Heart left ventricle (tissue), 16 donors: ENCODE results near the gene YTHDC1. TPM values are rescaled to one million over a fixed set of nuclear protein-coding genes. Genes with fewer than 3 reads are reported as not detected.

ENCODE experiments used
- ATAC-seq, 4 donors: fragments of 200-7000 bp; cut with Tn5 transposase; one replicate each; pipeline ENCODE4 v1.9.1; 2020 to 2022; ENCODE audit warnings: moderate library complexity in 4 of 4, mild to moderate bottlenecking in 3 of 4, moderate number of reproducible peaks in 1 of 4
- DNase-seq, 5 donors: peaks; one replicate each; pipeline ENCODE4 v3.0.0-alpha.2; 2020
- H3K27ac ChIP-seq, 12 donors: fragments of 200-600 bp; sonication (generic) in 4 of 12; one replicate each; pipeline versions ENCODE4 v1.5.0 to v1.8.0; 2016 to 2022; ENCODE audit warnings: mild to moderate bottlenecking in 2 of 12
- H3K27me3 ChIP-seq, 9 donors: fragments of 200-600 bp; sonication (generic) in 2 of 9; one replicate each; pipeline versions ENCODE4 v1.5.1 to v1.8.0; 2016 to 2022; ENCODE audit warnings: mild to moderate bottlenecking in 3 of 9
- H3K36me3 ChIP-seq, 9 donors: fragments of 200-600 bp; sonication (generic) in 2 of 9; one replicate each; pipeline versions ENCODE4 v1.5.0 to v1.8.0; 2018 to 2022; ENCODE audit warnings: mild to moderate bottlenecking in 2 of 9
- H3K4me1 ChIP-seq, 12 donors: fragments of 200-600 bp; sonication (generic) in 4 of 12; one replicate each; pipeline versions ENCODE4 v1.5.0 to v1.8.0; 2016 to 2022; ENCODE audit warnings: mild to moderate bottlenecking in 3 of 12
- H3K4me3 ChIP-seq, 12 donors: fragments of 200-600 bp; sonication (generic) in 4 of 12; one replicate each; pipeline versions ENCODE4 v1.5.0 to v1.8.0; 2017 to 2022; ENCODE audit warnings: mild to moderate bottlenecking in 9 of 12, moderate library complexity in 4 of 12
- H3K9me3 ChIP-seq, 12 donors: fragments of 200-600 bp; sonication (generic) in 4 of 12; one replicate each; pipeline versions ENCODE4 v1.5.0 to v1.8.0; 2016 to 2022; ENCODE audit warnings: mild to moderate bottlenecking in 1 of 12
- CTCF ChIP-seq, 12 donors: fragments of 200-600 bp; sonication (generic) in 4 of 12; IDR thresholded peaks; one replicate each; pipeline versions ENCODE4 v1.5.0 to v1.8.0; 2018 to 2022; ENCODE audit warnings: antibody characterized with exemption in 12 of 12, mild to moderate bottlenecking in 5 of 12
- POLR2A ChIP-seq, 2 donors: fragments of 450-650 bp; IDR thresholded peaks; one replicate each; pipeline ENCODE4 v1.6.1; 2017; ENCODE audit warnings: antibody characterized with exemption in 2 of 2, mild to moderate bottlenecking in 2 of 2, moderate library complexity in 2 of 2
- WGBS, 4 donors: extraction: QIAGEN DNeasy Blood & Tissue Kit in 2 of 4; methylation state at CpG; one replicate each; pipeline versions ENCODE4 v1.1.5 to v1.1.7; 2013 to 2018; 5-methylcytosine and 5-hydroxymethylcytosine counted together
- intact Hi-C, 10 donors: fragments of 100-400 bp; cut with DNase I; formaldehyde crosslinking; loops; one replicate each; pipeline versions ENCODE4 v1.11.1 to v1.14.2; 2022
- polyA plus RNA-seq, 2 donors: library from polyadenylated mRNA; stranded (reverse); fragments of 200-250 nt; gene quantifications; one replicate each; pipeline ENCODE4 v1.2.3, GENCODE V29; 2013
- total RNA-seq, 9 donors: library from RNA; depleted of rRNA in 2 of 9; stranded (reverse); fragments of >200 nt in 2 of 9; fragmentation: NEBNext Ultra II Directional in 3 of 9; extraction: Animal tissue kit (Norgen Biotek cat#: 25700) in 3 of 9; gene quantifications; one replicate each; pipeline versions ENCODE4 v1.1.0 to v1.2.4, GENCODE V29; 2016 to 2023
- donor health status: ischemic (EF 13 %, LVEDD 7.1; RV severe dilation, severe dysfunction).
- donor health status: healthy with polysubstance abuse.
- donor health status: DM: no; HTN: yes; CAD: no.
- donor health status: DM: no; HTN: no; CAD: no.
- donor health status: ischemic (EF 25% LVEDD 6.9; RV normal size, moderate dysfunction).
- donor health status: ischemic (EF 25% LVEDD 5.7; RV mildly dilated, moderate dysfunction).
- donor health status: healthy.
- donor health status: DM: yes; HTN: yes; CAD: no.
- donor health status: ischemic (EF 35%, LVEDD 5.7; RV mildly dilated, moderate dysfunction).
- donor health status: nonischemic (EF 11% LVEDD 7.7; RV severe dilation, severe dysfunction).
- donor health status: DM: yes; HTN: yes; CAD: no.
- donor health status: PGD.
- donor health status: ischemic (EF 29% LVEDD 5.4; RV normal size, mild dysfunction).
- donor health status: nonischemic (EF 23%, LVEDD 6.1; RV moderate dilation, normal function).

The YTHDC1 gene
- total and polyA plus RNA-seq, 11 donors = 27.0 to 60.8 (median 42.1) TPM

GRCh38 chr4:68271851-68272357, 78.0 kb downstream of the YTHDC1 start:
- Histone ChIP-seq H3K36me3 (no peaks in the 10 kb centered on the region), H3K4me3 (peak overlapping the region in 8 of 12 donors; percentile 5 to 35 (median 19)), H3K4me1 (peaks cover 0 to 6% (median 0%) of the 10 kb centered on the region in 12 donors), H3K27ac (no peak overlapping the region), H3K9me3 (no peaks in the 10 kb centered on the region), H3K27me3 (no peaks in the 10 kb centered on the region)
- ATAC-seq = peak in 1 of 4 donors; percentile 78
- WGBS, 4 donors = 14 to 17% (median 15%) methylated on average over 11 of the region's 11 CpGs
- TF ChIP-seq POLR2A (IDR thresholded peaks at IDR 0.05) = no peak
- peak; percentile 60 to 83 (median 77) for TF ChIP-seq CTCF (IDR thresholded peaks at IDR 0.05)
- intact Hi-C loops = loop anchor here (1.0 to 10.0 kb wide), 4 partner anchors 103 to 223 kb away; no protein-coding TSS in a partner anchor
- no peak for DNase-seq

DNA sequence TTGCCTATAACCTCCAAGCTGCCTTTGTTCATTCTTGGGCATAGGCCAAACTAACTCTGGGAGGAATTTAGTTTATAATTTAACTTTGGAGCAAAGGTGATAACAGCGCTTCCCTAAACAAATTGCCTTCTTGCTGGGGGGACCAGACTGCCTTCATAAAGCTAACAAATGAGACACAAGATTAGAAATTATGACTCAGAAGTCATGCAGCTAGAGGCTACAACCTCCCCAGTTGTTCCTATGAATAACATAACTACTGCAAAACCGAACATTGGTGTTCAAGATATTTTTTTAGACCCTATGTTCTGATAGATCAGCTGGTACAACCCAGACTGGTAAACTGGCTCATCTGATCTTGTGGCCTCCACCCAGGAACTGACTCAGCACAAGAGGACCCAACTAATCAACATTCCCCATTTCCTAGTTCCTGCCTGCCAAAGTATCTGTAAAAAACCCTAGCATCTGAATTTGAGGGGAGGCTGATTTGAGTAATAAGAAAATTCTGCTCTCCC, 82.4 kb downstream of the YTHDC1 start:
- Histone ChIP-seq H3K4me3 (no peak overlapping the region), H3K27me3 (no peaks in the 10 kb centered on the region), H3K36me3 (no peaks in the 10 kb centered on the region), H3K4me1 (peaks cover 0 to 6% (median 0%) of the 10 kb centered on the region in 12 donors), H3K27ac (no peak overlapping the region), H3K9me3 (no peaks in the 10 kb centered on the region)
- TF ChIP-seq CTCF (IDR thresholded peaks at IDR 0.05) = no peak
- no peak for TF ChIP-seq POLR2A (IDR thresholded peaks at IDR 0.05)
- WGBS, 4 donors = 61 to 91% (median 69%) methylated on average over 2 of the region's 2 CpGs
- intact Hi-C loops = no loop called here
- ATAC-seq (no peak), DNase-seq (no peak)

GRCh38 chr4:68264875-68265565, 84.9 kb downstream of the YTHDC1 start:
- no peaks in the 10 kb centered on the region for H3K36me3 ChIP-seq
- intact Hi-C loops = no loop called here
- no peaks in the 10 kb centered on the region for H3K9me3 ChIP-seq
- no peak for DNase-seq
- no peak overlapping the region for H3K27ac ChIP-seq
- TF ChIP-seq POLR2A (IDR thresholded peaks at IDR 0.05) = no peak
- WGBS, 4 donors = 49 to 58% (median 56%) methylated on average over 3 of the region's 3 CpGs
- no peak overlapping the region for H3K4me3 ChIP-seq
- no peak for ATAC-seq
- H3K4me1 ChIP-seq = no peaks in the 10 kb centered on the region
- no peaks in the 10 kb centered on the region for H3K27me3 ChIP-seq

Other genes with a start within 250 kb of the YTHDC1 start
- gene TMPRSS11F, start 220.2 kb downstream of the YTHDC1 start, total RNA-seq = under 1 TPM in 1 of 9 donors, not detected in 8; 0.10 TPM
- gene TMPRSS11F, start 220.2 kb downstream of the YTHDC1 start, polyA plus RNA-seq = not detected
- gene TMPRSS11B, start 104.4 kb downstream of the YTHDC1 start, total RNA-seq = not detected
- under 1 TPM in 1 of 2 donors, not detected in 1; 0.06 TPM for gene TMPRSS11B, start 104.4 kb downstream of the YTHDC1 start, polyA plus RNA-seq
- not detected for gene TMPRSS11E, start 97.4 kb upstream of the YTHDC1 start, total RNA-seq
- not detected for gene TMPRSS11E, start 97.4 kb upstream of the YTHDC1 start, polyA plus RNA-seq
- gene UGT2B17, start 226.2 kb upstream of the YTHDC1 start, total RNA-seq = not detected
- under 1 TPM in 1 of 2 donors, not detected in 1; 0.08 TPM for gene UGT2B17, start 226.2 kb upstream of the YTHDC1 start, polyA plus RNA-seq